Nephron progenitor cell (in vitro differentiated cells): ENCODE data around the gene POP5.
A peak's percentile ranks its signal among the peaks of the same experiment; 100 is the strongest.

ENCODE experiments used
- DNase-seq: peaks from one replicate; pipeline ENCODE4 v3.0.0; 2021
- H3K27ac Mint-ChIP-seq: 2 replicates; pipeline ENCODE4 v1.8.0; 2021; ENCODE audit warnings: mild to moderate bottlenecking, moderate library complexity, mixed read lengths
- H3K27me3 Mint-ChIP-seq: 2 replicates; pipeline ENCODE4 v1.8.0; 2021; ENCODE audit warnings: mild to moderate bottlenecking, low read depth, mixed read lengths; ENCODE audit not compliant: poor library complexity
- H3K36me3 Mint-ChIP-seq: 2 replicates; pipeline ENCODE4 v1.8.0; 2021; ENCODE audit warnings: low read depth, mixed read lengths
- H3K4me1 Mint-ChIP-seq: 2 replicates; pipeline ENCODE4 v1.8.0; 2021; ENCODE audit warnings: mixed read lengths
- H3K4me3 Mint-ChIP-seq: 2 replicates; pipeline ENCODE4 v1.8.0; 2021; ENCODE audit warnings: mild to moderate bottlenecking, moderate library complexity, mixed read lengths
- H3K9me3 Mint-ChIP-seq: 2 replicates; pipeline ENCODE4 v1.8.0; 2021; ENCODE audit warnings: mild to moderate bottlenecking, moderate library complexity, mixed read lengths
- CTCF ChIP-seq: fragments of 200-600 bp; sonication (generic); IDR thresholded peaks from 2 replicates; pipeline ENCODE4 v1.5.0; 2021; ENCODE audit warnings: antibody characterized with exemption

POP5 gene

GRCh38 chr12:120584343-120585149 is 3.3 kb upstream of the POP5 start:
- peaks cover 25% of the 10 kb centered on the region for H3K4me1 Mint-ChIP-seq
- peak; percentile 21 for TF ChIP-seq CTCF
- H3K4me3 Mint-ChIP-seq, result peak overlapping the region; percentile 67
- peaks cover 54% of the 10 kb centered on the region for H3K27me3 Mint-ChIP-seq
- H3K36me3 Mint-ChIP-seq, result peaks cover 2% of the 10 kb centered on the region
- peak; percentile 67 for DNase-seq
- no peaks in the 10 kb centered on the region for H3K9me3 Mint-ChIP-seq
- H3K27ac Mint-ChIP-seq, result no peak overlapping the region

- H3K27me3 Mint-ChIP-seq, result peaks cover 54% of the 10 kb centered on the region
- no peak overlapping the region for H3K27ac Mint-ChIP-seq
- H3K9me3 Mint-ChIP-seq, result no peaks in the 10 kb centered on the region
- H3K4me1 Mint-ChIP-seq, result peaks cover 27% of the 10 kb centered on the region
- peaks cover 5% of the 10 kb centered on the region for H3K36me3 Mint-ChIP-seq
- peak; percentile 86 for DNase-seq
- TF ChIP-seq CTCF, result peak; percentile 94
- H3K4me3 Mint-ChIP-seq, result peak overlapping the region; percentile 43
Observed at GRCh38 chr12:120583478-120584030, 2.4 kb upstream of the POP5 start.

DNA sequence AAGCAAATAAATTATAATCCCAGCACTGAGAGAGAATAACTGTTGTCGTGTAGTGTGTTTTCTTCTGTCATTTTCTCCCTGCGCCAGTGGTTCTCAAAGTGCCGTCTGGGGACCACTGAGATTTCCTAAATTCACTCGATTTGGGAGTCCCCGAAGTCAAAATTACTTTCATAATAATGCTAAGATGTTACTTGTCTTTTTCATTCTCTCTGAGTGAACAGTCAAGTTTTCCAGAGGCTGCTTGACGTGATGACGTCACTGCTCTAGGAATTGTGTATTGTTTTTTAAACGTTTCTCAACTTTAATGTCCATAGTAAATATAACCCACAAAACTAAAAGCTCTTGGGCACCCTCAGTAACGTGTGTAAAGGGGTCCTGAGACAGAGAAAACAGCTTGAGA is 796 bp upstream of the POP5 start:
- H3K27me3 Mint-ChIP-seq, result peaks cover 49% of the 10 kb centered on the region

GRCh38 chr12:120579179-120579578 is 2.0 kb downstream of the POP5 start:
- no peak for DNase-seq
- Mint-ChIP-seq H3K9me3 (no peaks in the 10 kb centered on the region), H3K36me3 (peaks cover 14% of the 10 kb centered on the region), H3K4me1 (peaks cover 27% of the 10 kb centered on the region), H3K4me3 (peak overlapping the region; percentile 99), H3K27me3 (peaks cover 22% of the 10 kb centered on the region), H3K27ac (no peak overlapping the region)
- TF ChIP-seq CTCF, result no peak

More for the DNA sequence above, 796 bp upstream of the POP5 start:
- no peak for TF ChIP-seq CTCF
- H3K36me3 Mint-ChIP-seq, result peaks cover 5% of the 10 kb centered on the region
- H3K27ac Mint-ChIP-seq, result no peak overlapping the region
- no peak for DNase-seq
- H3K4me1 Mint-ChIP-seq, result peaks cover 27% of the 10 kb centered on the region
- peak overlapping the region; percentile 99 for H3K4me3 Mint-ChIP-seq
- H3K9me3 Mint-ChIP-seq, result no peaks in the 10 kb centered on the region

DNA sequence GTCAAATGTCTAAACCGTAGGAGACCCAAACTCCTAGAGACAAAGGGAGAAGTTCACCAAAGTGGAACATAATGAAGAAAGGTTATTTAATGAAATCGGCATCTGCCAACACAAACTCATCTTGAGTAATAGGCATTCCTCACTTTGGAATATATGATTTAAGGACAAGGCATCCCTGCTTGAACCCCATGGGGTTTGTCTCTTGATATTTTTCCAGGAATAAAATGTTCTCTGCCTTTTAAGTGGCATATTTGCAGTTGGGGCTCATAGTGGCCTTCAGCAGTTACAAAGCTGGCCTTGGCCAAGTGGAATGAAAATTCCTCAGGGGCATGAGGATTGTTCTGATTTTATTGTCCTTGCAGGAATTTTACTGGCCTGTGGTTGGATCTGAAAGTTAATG is 7.1 kb downstream of the POP5 start:
- no peak overlapping the region for H3K4me3 Mint-ChIP-seq
- H3K4me1 Mint-ChIP-seq, result no peaks in the 10 kb centered on the region
- no peak for DNase-seq
- no peak overlapping the region for H3K27ac Mint-ChIP-seq
- H3K36me3 Mint-ChIP-seq, result peaks cover 50% of the 10 kb centered on the region
- TF ChIP-seq CTCF, result no peak
- H3K9me3 Mint-ChIP-seq, result no peaks in the 10 kb centered on the region
- no peaks in the 10 kb centered on the region for H3K27me3 Mint-ChIP-seq

DNA sequence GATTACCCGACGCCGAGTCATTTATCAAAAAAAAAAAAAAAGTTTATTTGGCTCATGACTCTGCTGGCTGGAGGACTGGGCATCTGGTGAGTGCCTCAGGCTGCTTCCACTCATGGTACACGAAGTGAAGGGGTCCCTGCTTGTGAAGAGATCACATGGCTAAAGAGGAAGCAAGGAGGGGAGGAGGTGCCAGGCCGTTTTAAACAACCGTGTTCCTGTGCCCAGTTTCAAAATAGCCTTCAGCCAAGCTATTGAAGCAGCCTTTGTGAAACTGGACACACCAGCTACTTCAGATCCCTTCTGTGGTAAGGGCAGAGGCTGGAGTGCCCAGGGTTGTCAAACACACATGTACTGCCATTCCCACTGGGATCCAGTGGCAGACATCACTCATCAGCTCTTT is 7.6 kb downstream of the POP5 start:
- DNase-seq, result no peak
- H3K27me3 Mint-ChIP-seq, result no peaks in the 10 kb centered on the region
- no peak overlapping the region for H3K27ac Mint-ChIP-seq
- TF ChIP-seq CTCF, result no peak
- no peaks in the 10 kb centered on the region for H3K9me3 Mint-ChIP-seq
- no peaks in the 10 kb centered on the region for H3K4me1 Mint-ChIP-seq
- H3K4me3 Mint-ChIP-seq, result no peak overlapping the region
- peaks cover 55% of the 10 kb centered on the region for H3K36me3 Mint-ChIP-seq
